ENCODE data around the gene ANKRD17.

Gene ANKRD17

GRCh38 chr4:73197220-73197619 lies 61.4 kb downstream of the ANKRD17 start:
- Histone ChIP-seq H3K4me3 (ENCODE audit: insufficient read length, low read depth) (no peak overlapping the region), H3K9me3 (ENCODE audit: insufficient read depth, low read length) (no peaks in the 10 kb centered on the region), H3K9ac (ENCODE audit: insufficient read length, low read depth) (no peak overlapping the region), H3K27me3 (ENCODE audit: insufficient read depth, insufficient read length) (no peaks in the 10 kb centered on the region), H3K4me1 (ENCODE audit: insufficient read depth, insufficient read length) (no peaks in the 10 kb centered on the region), H3K36me3 (ENCODE audit: insufficient read depth, insufficient read length, low read length) (no peaks in the 10 kb centered on the region)
- no peak for TF ChIP-seq YY1 (IDR thresholded peaks at IDR 0.05; ENCODE audit: insufficient read depth, insufficient read length)
- TF ChIP-seq SUZ12 (IDR thresholded peaks at IDR 0.05; ENCODE audit: extremely low read depth, insufficient read depth, insufficient read length), result no peak
- no peak for DNase-seq (ENCODE audit: low read depth, low spot score)

- no peaks in the 10 kb centered on the region for H3K9me3 ChIP-seq (ENCODE audit: insufficient read depth, low read length)
- no peak for DNase-seq (ENCODE audit: low read depth, low spot score)
- no peak overlapping the region for H3K9ac ChIP-seq (ENCODE audit: insufficient read length, low read depth)
- TF ChIP-seq SUZ12 (IDR thresholded peaks at IDR 0.05; ENCODE audit: extremely low read depth, insufficient read depth, insufficient read length) (no peak), YY1 (IDR thresholded peaks at IDR 0.05; ENCODE audit: insufficient read depth, insufficient read length) (no peak), ZNF274 (IDR thresholded peaks at IDR 0.05; ENCODE audit: low read depth, low read length) (no peak)
- H3K27me3 ChIP-seq (ENCODE audit: insufficient read depth, insufficient read length), result no peaks in the 10 kb centered on the region
- H3K36me3 ChIP-seq (ENCODE audit: insufficient read depth, insufficient read length, low read length), result no peaks in the 10 kb centered on the region
- no peak overlapping the region for H3K4me3 ChIP-seq (ENCODE audit: insufficient read length, low read depth)
- no peaks in the 10 kb centered on the region for H3K4me1 ChIP-seq (ENCODE audit: insufficient read depth, insufficient read length)
Measured at GRCh38 chr4:73194064-73194463, 64.5 kb downstream of the ANKRD17 start.

- H3K4me1 ChIP-seq (ENCODE audit: insufficient read depth, insufficient read length), result no peaks in the 10 kb centered on the region
- no peak overlapping the region for H3K9ac ChIP-seq (ENCODE audit: insufficient read length, low read depth)
- no peaks in the 10 kb centered on the region for H3K36me3 ChIP-seq (ENCODE audit: insufficient read depth, insufficient read length, low read length)
- no peaks in the 10 kb centered on the region for H3K27me3 ChIP-seq (ENCODE audit: insufficient read depth, insufficient read length)
- DNase-seq (ENCODE audit: low read depth, low spot score), result no peak
- no peaks in the 10 kb centered on the region for H3K9me3 ChIP-seq (ENCODE audit: insufficient read depth, low read length)
- no peak overlapping the region for H3K4me3 ChIP-seq (ENCODE audit: insufficient read length, low read depth)
- TF ChIP-seq YY1 (IDR thresholded peaks at IDR 0.05; ENCODE audit: insufficient read depth, insufficient read length) (no peak), SUZ12 (IDR thresholded peaks at IDR 0.05; ENCODE audit: extremely low read depth, insufficient read depth, insufficient read length) (no peak), ZNF274 (IDR thresholded peaks at IDR 0.05; ENCODE audit: low read depth, low read length) (no peak)
Measured at GRCh38 chr4:73193659-73194058, 64.9 kb downstream of the ANKRD17 start.

- Histone ChIP-seq H3K9me3 (ENCODE audit: insufficient read depth, low read length) (no peaks in the 10 kb centered on the region), H3K27me3 (ENCODE audit: insufficient read depth, insufficient read length) (no peaks in the 10 kb centered on the region), H3K4me1 (ENCODE audit: insufficient read depth, insufficient read length) (no peaks in the 10 kb centered on the region), H3K9ac (ENCODE audit: insufficient read length, low read depth) (no peak overlapping the region), H3K4me3 (ENCODE audit: insufficient read length, low read depth) (no peak overlapping the region), H3K36me3 (ENCODE audit: insufficient read depth, insufficient read length, low read length) (no peaks in the 10 kb centered on the region)
- TF ChIP-seq YY1 (IDR thresholded peaks at IDR 0.05; ENCODE audit: insufficient read depth, insufficient read length) (no peak), SUZ12 (IDR thresholded peaks at IDR 0.05; ENCODE audit: extremely low read depth, insufficient read depth, insufficient read length) (no peak), ZNF274 (IDR thresholded peaks at IDR 0.05; ENCODE audit: low read depth, low read length) (no peak)
- DNase-seq (ENCODE audit: low read depth, low spot score), result no peak
Measured at GRCh38 chr4:73193155-73193554, 65.4 kb downstream of the ANKRD17 start.

- Histone ChIP-seq H3K27me3 (ENCODE audit: insufficient read depth, insufficient read length) (no peaks in the 10 kb centered on the region), H3K9ac (ENCODE audit: insufficient read length, low read depth) (no peak overlapping the region), H3K4me3 (ENCODE audit: insufficient read length, low read depth) (no peak overlapping the region), H3K4me1 (ENCODE audit: insufficient read depth, insufficient read length) (no peaks in the 10 kb centered on the region), H3K9me3 (ENCODE audit: insufficient read depth, low read length) (no peaks in the 10 kb centered on the region), H3K36me3 (ENCODE audit: insufficient read depth, insufficient read length, low read length) (no peaks in the 10 kb centered on the region)
- no peak for DNase-seq (ENCODE audit: low read depth, low spot score)
- TF ChIP-seq ZNF274 (IDR thresholded peaks at IDR 0.05; ENCODE audit: low read depth, low read length), result no peak
- TF ChIP-seq SUZ12 (IDR thresholded peaks at IDR 0.05; ENCODE audit: extremely low read depth, insufficient read depth, insufficient read length), result no peak
- TF ChIP-seq YY1 (IDR thresholded peaks at IDR 0.05; ENCODE audit: insufficient read depth, insufficient read length), result no peak
Measured at GRCh38 chr4:73189274-73189810, 69.3 kb downstream of the ANKRD17 start.

- no peak overlapping the region for H3K9ac ChIP-seq (ENCODE audit: insufficient read length, low read depth)
- H3K9me3 ChIP-seq (ENCODE audit: insufficient read depth, low read length), result no peaks in the 10 kb centered on the region
- no peak for DNase-seq (ENCODE audit: low read depth, low spot score)
- no peaks in the 10 kb centered on the region for H3K4me1 ChIP-seq (ENCODE audit: insufficient read depth, insufficient read length)
- no peaks in the 10 kb centered on the region for H3K27me3 ChIP-seq (ENCODE audit: insufficient read depth, insufficient read length)
- no peak overlapping the region for H3K4me3 ChIP-seq (ENCODE audit: insufficient read length, low read depth)
- H3K36me3 ChIP-seq (ENCODE audit: insufficient read depth, insufficient read length, low read length), result no peaks in the 10 kb centered on the region
- TF ChIP-seq SUZ12 (IDR thresholded peaks at IDR 0.05; ENCODE audit: extremely low read depth, insufficient read depth, insufficient read length), result no peak
- no peak for TF ChIP-seq ZNF274 (IDR thresholded peaks at IDR 0.05; ENCODE audit: low read depth, low read length)
Measured at GRCh38 chr4:73187325-73187724, 71.3 kb downstream of the ANKRD17 start.

GRCh38 chr4:73185903-73186302 lies 72.7 kb downstream of the ANKRD17 start:
- Histone ChIP-seq H3K36me3 (ENCODE audit: insufficient read depth, insufficient read length, low read length) (no peaks in the 10 kb centered on the region), H3K9ac (ENCODE audit: insufficient read length, low read depth) (no peak overlapping the region), H3K4me3 (ENCODE audit: insufficient read length, low read depth) (no peak overlapping the region), H3K4me1 (ENCODE audit: insufficient read depth, insufficient read length) (no peaks in the 10 kb centered on the region), H3K27me3 (ENCODE audit: insufficient read depth, insufficient read length) (no peaks in the 10 kb centered on the region), H3K9me3 (ENCODE audit: insufficient read depth, low read length) (no peaks in the 10 kb centered on the region)
- no peak for TF ChIP-seq SUZ12 (IDR thresholded peaks at IDR 0.05; ENCODE audit: extremely low read depth, insufficient read depth, insufficient read length)
- TF ChIP-seq ZNF274 (IDR thresholded peaks at IDR 0.05; ENCODE audit: low read depth, low read length), result no peak
- no peak for TF ChIP-seq YY1 (IDR thresholded peaks at IDR 0.05; ENCODE audit: insufficient read depth, insufficient read length)
- DNase-seq (ENCODE audit: low read depth, low spot score), result no peak

Measured in NT2/D1 (cell line).